DOHH2 (cell line): ENCODE measurements around the gene SIGLEC9.
A peak's percentile ranks its signal among the peaks of the same experiment; 100 is the strongest.

Source experiments
- H3F3A ChIP-seq: fragments of 200-600 bp; sonication (generic), shearing (Covaris generic); 2 replicates; pipeline ENCODE4 v1.6.0; 2016; ENCODE audit warnings: antibody characterized with exemption, mild to moderate bottlenecking; ENCODE audit not compliant: control insufficient read depth, insufficient read depth
- H3K27ac ChIP-seq: fragments of 200-600 bp; sonication (generic); 2 replicates; pipeline ENCODE4 v1.5.1; 2014; ENCODE audit warnings: low read depth, mild to moderate bottlenecking, low read length, moderate library complexity
- H3K27me3 ChIP-seq: fragments of 200-600 bp; sonication (generic); 2 replicates; pipeline ENCODE4 v1.6.1; 2014; ENCODE audit warnings: mild to moderate bottlenecking, low read length, mixed read lengths; ENCODE audit not compliant: control insufficient read depth
- H3K36me3 ChIP-seq: fragments of 200-600 bp; sonication (generic); 2 replicates; pipeline ENCODE4 v1.6.1; 2014; ENCODE audit warnings: mild to moderate bottlenecking, low read length, moderate library complexity, mixed read lengths; ENCODE audit not compliant: control insufficient read depth
- H3K4me1 ChIP-seq: fragments of 200-600 bp; sonication (generic); 2 replicates; pipeline ENCODE4 v1.6.1; 2014; ENCODE audit warnings: mild to moderate bottlenecking, low read length, mixed read lengths; ENCODE audit not compliant: control insufficient read depth
- H3K4me2 ChIP-seq: fragments of 200-600 bp; sonication (generic); 2 replicates; pipeline ENCODE4 v1.6.0; 2014; ENCODE audit warnings: mild to moderate bottlenecking, low read length, moderate library complexity
- H3K4me3 ChIP-seq: fragments of 200-600 bp; sonication (generic); 2 replicates; pipeline ENCODE4 v1.5.1; 2014; ENCODE audit warnings: mild to moderate bottlenecking, low read length, mixed read lengths
- H3K79me2 ChIP-seq: fragments of 200-600 bp; sonication (generic); 2 replicates; pipeline ENCODE4 v1.6.1; 2014; ENCODE audit warnings: mild to moderate bottlenecking, low read length, mixed read lengths; ENCODE audit not compliant: control insufficient read depth
- H3K9me2 ChIP-seq: fragments of 200-600 bp; sonication (generic); replicated peaks from 2 replicates; pipeline ENCODE4 v1.6.1; 2014; ENCODE audit warnings: mild to moderate bottlenecking, low read length, mixed read lengths; ENCODE audit not compliant: control insufficient read depth
- H3K9me3 ChIP-seq: fragments of 200-600 bp; sonication (generic); 2 replicates; pipeline ENCODE4 v1.6.1; 2014; ENCODE audit warnings: antibody characterized with exemption, low read length, mixed read lengths; ENCODE audit not compliant: control insufficient read depth, insufficient read depth
- H4K20me1 ChIP-seq: fragments of 200-600 bp; sonication (generic); 2 replicates; pipeline ENCODE4 v1.6.0; 2014; ENCODE audit warnings: low read depth, mild to moderate bottlenecking, antibody characterized with exemption, low read length, moderate library complexity; ENCODE audit not compliant: control insufficient read depth, insufficient read depth
- EZH2phosphoT487 ChIP-seq: fragments of 200-600 bp; sonication (generic); IDR thresholded peaks from 2 replicates; pipeline ENCODE4 v1.6.1; 2017; ENCODE audit warnings: borderline replicate concordance, mild to moderate bottlenecking, antibody characterized with exemption, low read length, moderate library complexity, mixed read lengths
- TF ChIP-seq, protein P1 (sequence below): fragments of 200-600 bp; sonication (generic); IDR thresholded peaks from one replicate; pipeline ENCODE4 v1.5.1; 2014; ENCODE audit warnings: antibody characterized with exemption, mild to moderate bottlenecking, low read depth, low read length; ENCODE audit not compliant: poor library complexity, severe bottlenecking

SIGLEC9 gene

DNA sequence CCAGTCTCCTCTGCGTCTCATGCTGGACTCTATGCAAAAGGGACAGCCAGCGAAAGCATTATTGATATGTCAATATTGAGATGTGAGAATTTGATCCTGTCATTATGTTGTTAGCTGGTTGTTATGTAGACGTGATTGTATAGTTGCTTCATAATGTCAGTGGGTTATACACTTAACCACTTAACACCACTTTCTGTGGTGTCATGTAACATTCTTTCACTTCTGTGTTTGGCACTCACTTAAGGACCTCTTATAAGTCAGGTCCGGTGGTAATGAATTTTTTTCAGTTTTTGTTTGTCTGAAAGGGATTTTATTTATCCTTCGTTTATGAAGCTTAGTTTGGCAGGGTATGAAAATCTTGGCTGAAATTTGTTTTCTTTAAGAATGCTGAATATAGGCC lies 10.3 kb downstream of the SIGLEC9 start:
- Histone ChIP-seq H3F3A (no peaks in the 10 kb centered on the region), H3K9me2 (no peaks in the 10 kb centered on the region), H3K27ac (no peak overlapping the region), H3K9me3 (peaks cover 8% of the 10 kb centered on the region; the same call in 1 of the 2 replicates), H4K20me1 (no peaks in the 10 kb centered on the region), H3K27me3 (no peaks in the 10 kb centered on the region), H3K4me1 (peaks cover 49% of the 10 kb centered on the region), H3K4me3 (no peak overlapping the region), H3K4me2 (no peak overlapping the region), H3K79me2 (no peaks in the 10 kb centered on the region), H3K36me3 (no peaks in the 10 kb centered on the region)
- TF ChIP-seq, protein P1, sequence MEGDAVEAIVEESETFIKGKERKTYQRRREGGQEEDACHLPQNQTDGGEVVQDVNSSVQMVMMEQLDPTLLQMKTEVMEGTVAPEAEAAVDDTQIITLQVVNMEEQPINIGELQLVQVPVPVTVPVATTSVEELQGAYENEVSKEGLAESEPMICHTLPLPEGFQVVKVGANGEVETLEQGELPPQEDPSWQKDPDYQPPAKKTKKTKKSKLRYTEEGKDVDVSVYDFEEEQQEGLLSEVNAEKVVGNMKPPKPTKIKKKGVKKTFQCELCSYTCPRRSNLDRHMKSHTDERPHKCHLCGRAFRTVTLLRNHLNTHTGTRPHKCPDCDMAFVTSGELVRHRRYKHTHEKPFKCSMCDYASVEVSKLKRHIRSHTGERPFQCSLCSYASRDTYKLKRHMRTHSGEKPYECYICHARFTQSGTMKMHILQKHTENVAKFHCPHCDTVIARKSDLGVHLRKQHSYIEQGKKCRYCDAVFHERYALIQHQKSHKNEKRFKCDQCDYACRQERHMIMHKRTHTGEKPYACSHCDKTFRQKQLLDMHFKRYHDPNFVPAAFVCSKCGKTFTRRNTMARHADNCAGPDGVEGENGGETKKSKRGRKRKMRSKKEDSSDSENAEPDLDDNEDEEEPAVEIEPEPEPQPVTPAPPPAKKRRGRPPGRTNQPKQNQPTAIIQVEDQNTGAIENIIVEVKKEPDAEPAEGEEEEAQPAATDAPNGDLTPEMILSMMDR: no peak
- TF ChIP-seq EZH2phosphoT487: no peak

DNA sequence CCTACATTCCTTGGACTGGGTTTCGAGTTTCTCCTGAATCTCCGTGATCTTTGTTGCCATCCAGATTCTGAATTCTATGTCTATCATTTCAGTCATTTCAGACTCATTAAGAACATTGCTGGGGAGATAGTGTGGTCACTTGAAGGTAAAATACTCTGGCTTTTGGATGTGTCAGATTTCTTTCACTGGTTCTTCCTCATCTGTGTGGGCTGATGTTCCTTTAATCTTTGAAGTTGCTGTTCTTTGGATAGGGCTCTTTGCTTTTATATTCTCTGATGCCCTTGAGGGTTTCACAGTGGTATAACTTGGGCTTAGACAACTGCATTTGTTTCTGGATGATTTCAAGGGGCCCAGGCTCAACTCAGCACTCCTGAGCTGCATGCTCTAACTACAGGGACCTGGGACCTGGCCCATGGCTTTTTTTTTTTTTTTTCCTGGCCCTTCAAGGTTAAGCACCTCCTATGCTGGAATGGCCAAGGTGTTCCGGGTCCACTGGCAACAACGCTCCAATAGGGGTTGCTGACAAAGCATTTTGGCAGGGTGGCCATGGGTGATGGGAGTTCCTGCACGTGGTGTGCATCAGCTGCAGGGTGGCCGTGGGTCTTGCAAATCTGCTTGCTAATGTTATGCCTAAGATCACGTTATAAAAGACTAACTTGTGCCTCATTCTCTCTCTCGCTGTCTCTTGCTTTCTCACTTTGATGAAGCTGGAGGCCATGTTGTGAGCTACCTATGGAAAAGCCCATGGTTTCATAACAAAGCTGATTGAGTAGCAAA lies 11.5 kb downstream of the SIGLEC9 start:
- no peaks in the 10 kb centered on the region for H3K79me2 ChIP-seq
- H3K4me1 ChIP-seq: peaks cover 47% of the 10 kb centered on the region
- H3K27ac ChIP-seq: no peak overlapping the region
- peaks cover 8% of the 10 kb centered on the region; the same call in 1 of the 2 replicates for H3K9me3 ChIP-seq
- H3K36me3 ChIP-seq: no peaks in the 10 kb centered on the region
- H3K4me3 ChIP-seq: no peak overlapping the region
- H3K4me2 ChIP-seq: no peak overlapping the region
- H3F3A ChIP-seq: no peaks in the 10 kb centered on the region
- H3K9me2 ChIP-seq: no peaks in the 10 kb centered on the region
- H3K27me3 ChIP-seq: no peaks in the 10 kb centered on the region
- no peaks in the 10 kb centered on the region for H4K20me1 ChIP-seq
- TF ChIP-seq, protein P1: no peak
- no peak for TF ChIP-seq EZH2phosphoT487

DNA sequence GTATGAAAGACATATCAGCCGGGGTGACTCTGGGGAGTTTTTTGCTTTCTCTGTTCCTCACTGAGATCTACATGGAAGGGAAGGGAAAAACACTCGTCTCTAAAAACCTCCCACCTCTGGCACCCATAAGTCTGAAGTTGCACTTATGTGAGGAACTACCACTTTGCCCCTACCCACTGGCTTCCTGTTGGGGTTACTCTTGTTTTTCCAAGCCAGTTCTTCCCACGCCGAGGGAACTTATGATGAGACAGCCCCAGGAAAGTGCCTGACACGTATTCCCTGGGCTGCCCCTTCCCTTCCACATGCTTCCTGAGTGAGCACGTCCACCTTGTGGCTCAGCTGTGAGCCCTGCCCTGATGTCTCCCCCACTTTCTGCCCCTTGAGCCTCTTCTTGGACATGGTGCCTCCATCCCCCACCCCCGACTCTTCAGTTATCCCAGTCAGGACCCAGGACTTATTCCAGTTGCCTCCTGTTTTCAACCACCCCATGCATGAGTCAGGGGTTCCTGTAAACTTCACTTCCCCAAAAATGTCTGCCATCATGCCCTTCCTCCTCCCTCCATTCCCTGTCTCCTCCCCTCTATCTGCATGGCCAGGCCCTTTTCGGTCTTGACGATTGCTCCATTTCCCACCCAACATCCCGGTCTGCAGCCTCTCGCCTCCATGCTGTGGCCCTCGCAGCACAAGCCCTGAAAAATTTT lies 12.3 kb downstream of the SIGLEC9 start:
- Histone ChIP-seq H3K27me3 (no peaks in the 10 kb centered on the region), H4K20me1 (no peaks in the 10 kb centered on the region), H3K4me2 (peak overlapping the region; percentile 29), H3K9me3 (peaks cover 8% of the 10 kb centered on the region; the same call in 1 of the 2 replicates), H3K79me2 (no peaks in the 10 kb centered on the region), H3K9me2 (no peaks in the 10 kb centered on the region), H3F3A (no peaks in the 10 kb centered on the region), H3K36me3 (no peaks in the 10 kb centered on the region), H3K4me1 (peaks cover 50% of the 10 kb centered on the region), H3K4me3 (no peak overlapping the region), H3K27ac (no peak overlapping the region)
- TF ChIP-seq, protein P1: no peak
- TF ChIP-seq EZH2phosphoT487: no peak
